DMS153 treated with DMSO at 0.1 percent for 48 hours (cell line): ENCODE measurements around the gene KSR2.
A peak's percentile ranks its signal among the peaks of the same experiment; 100 is the strongest.

Experiments
- DNase-seq: peaks from one replicate; lab custom pipeline; 2025; ENCODE audit not compliant: unreplicated experiment; lab: John Stamatoyannopoulos, UW

Gene KSR2

DNA sequence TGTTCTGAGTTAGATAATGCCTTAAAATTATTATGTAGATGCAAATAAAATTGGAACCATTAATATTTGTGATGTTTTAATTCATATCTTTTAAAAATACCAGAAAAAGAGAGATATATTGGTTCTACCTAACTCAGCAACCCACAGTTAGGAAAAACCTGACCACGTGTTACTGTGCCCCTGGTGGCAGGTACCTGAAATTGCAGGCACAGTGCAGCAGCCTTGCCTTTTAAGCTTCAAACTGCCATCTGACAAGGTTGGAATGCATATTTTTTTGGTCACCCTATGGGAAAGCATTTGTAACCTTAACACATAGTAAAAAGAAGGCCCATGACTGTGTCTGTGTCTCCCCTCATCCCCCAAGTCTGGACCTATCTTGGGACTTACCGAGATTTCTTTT lies 498.0 kb downstream of the KSR2 start:
- no peak for DNase-seq

GRCh38 chr12:117469883-117470483 lies 498.8 kb downstream of the KSR2 start:
- DNase-seq = no peak

GRCh38 chr12:117468016-117468415 lies 500.8 kb downstream of the KSR2 start:
- DNase-seq = peak; percentile 65

DNA sequence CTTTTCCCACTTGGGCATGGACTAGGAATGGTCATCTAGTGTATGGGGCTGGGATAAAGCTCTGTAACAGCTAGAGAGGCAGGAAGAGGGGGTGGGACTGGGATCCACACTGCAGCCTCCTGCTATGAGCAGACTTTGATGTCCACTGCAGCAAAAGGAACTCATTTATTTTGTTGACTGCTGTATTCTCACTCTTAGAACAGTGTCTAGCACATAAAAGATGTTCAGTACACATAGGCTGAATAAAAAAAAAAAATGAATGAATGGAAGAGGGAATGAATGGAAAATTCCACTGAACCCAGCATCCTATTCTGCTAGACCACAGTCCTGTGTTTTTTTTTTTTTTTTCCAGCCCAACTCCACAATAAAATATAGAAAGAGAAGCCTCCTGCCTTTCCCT lies 501.2 kb downstream of the KSR2 start:
- DNase-seq = no peak

DNA sequence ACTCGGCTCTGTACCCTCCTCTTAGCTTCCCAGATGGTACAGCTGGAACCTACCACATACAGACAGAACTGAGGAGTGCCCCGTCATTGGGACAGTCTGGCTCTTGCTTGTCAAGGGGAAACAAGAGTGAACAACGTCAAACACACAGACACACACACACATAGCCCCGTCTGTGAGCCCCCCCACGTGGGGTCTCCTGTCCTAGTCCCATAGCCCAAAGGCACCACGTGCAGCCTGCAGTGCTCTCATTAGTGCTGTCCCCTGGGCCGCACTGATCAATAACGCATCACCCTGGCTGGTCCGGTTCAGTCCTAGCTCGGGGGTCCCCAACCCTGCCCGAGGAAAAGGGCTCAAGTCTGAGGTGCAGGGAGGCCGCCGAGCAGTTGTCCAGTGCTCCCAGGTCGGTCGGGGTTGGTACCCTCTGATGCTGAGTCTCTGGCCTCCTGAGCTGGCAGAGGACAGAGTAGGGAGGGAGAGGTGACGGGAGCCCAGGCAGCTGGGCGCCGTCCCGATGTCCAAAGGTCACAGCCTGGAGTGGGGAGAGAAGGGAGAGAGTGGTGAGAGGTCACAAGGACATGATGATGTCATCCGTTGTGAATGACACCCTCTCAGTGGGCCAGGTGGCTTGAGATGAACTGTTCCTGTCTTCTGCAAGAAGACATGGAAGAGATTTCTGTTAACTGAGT lies 502.0 kb downstream of the KSR2 start:
- no peak for DNase-seq

GRCh38 chr12:117461732-117462131 lies 507.1 kb downstream of the KSR2 start:
- DNase-seq = no peak

GRCh38 chr12:117459229-117459628 lies 509.6 kb downstream of the KSR2 start:
- no peak for DNase-seq

DNA sequence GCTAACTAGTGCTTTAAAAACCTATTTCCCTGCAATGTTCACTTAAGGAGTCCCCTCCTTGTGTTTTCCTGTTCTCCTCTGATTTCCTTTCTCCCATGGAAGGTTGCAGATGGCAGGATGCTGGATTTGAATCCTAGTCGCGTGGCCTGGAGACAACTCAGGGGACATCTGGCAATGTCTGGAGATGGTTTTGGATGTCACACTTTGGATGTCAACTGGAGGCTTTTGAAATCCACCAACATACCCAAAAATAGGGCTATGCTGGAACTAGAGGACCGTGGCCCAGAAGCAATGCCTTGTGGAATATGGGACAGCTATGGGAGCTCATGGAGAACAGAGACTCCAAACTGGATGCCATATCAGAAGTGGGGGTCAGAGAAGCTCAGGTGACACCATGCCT lies 511.6 kb downstream of the KSR2 start:
- DNase-seq = no peak

DNA sequence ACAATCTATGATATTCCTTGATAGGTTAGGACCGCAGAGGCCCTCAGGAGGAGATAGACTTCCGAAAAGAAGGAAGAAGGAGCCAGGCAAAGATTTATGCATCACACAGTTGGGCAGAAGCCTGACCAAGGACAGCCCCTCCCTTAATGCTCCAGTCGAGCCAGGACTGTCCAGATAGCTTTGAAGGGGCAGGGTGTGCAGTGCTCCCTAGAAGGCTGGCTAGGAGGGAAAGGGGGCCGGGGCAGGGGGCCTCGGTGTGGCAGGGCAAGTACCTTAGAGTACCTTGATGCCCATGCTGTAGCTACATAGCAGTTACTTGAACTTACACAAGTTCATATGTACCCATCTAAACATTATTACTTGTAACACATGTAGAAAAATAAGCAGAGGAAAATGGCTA lies 512.7 kb downstream of the KSR2 start:
- DNase-seq = no peak

DNA sequence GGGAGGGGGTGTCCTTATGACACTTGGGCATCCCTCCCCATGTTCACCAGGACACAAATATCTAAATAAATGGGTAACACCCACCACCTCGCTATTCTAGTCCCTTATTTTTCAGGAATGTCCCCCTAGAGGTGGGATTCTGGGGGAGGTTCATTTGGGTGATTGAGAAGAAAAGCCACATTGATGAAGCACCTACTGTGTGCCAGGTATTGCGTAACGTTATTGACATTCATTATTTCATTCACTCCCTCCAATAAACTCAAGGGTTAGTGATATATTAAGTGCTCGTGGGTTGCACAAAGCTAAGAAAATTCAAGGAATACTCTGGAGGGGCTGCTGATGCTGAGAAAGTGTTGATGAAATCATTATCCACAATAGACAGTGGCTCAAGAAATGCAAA lies 514.8 kb downstream of the KSR2 start:
- no peak for DNase-seq

- DNase-seq = no peak
Observed at GRCh38 chr12:117452112-117452511, 516.7 kb downstream of the KSR2 start.

GRCh38 chr12:117450209-117450608 lies 518.6 kb downstream of the KSR2 start:
- no peak for DNase-seq

DNA sequence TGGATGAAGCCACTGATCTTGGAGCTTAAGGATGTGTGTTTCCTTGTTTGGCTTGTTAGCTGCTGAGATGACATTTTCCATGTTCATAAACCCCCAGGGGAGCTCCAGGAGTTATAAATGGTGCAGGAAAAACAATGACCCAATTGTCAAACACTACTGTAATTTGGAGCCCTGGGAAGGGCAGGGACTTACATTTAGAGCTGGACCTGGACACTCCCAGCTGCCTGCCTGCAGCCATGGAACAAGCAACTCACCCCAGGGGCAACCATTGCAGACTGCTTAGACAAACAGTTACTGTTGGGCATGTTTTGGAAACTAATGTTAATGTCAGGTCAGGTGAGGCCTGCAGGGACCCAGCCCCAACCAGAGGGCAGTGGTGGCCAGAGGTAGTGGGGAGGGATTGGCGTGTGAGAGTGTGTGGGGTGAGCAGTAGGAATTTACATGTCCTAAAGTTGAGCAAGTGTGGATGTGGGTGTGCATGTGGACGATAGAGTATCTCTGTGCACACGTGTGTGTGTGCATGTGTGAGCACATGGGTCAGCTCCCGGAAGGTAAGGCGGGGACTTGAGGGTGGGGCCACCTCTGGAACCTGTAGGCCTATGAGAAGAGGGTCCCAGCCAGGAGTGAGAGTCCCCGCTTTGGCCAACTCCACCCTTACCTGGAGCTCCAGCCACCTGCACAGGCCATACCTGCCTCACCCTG lies 521.0 kb downstream of the KSR2 start:
- no peak for DNase-seq

DNA sequence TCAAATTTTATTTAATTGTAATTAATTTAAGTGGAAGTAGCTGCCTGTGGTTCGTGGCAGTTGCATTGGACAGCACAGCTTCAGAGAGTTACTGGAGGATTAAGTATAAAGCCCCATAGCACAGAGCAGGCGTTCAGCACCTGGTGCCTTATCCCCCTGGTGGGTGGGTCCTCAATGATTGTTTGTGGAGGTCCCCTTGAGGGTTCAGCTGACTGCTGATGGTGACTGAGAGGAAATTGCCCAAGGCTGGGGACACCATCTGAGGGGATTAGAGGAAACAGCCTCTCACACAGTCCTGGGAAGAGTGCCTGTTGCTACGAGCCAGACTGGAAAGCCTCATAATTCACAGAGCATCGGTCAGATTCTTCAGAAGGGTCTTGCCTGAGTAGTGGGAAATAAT lies 524.0 kb downstream of the KSR2 start:
- no peak for DNase-seq

- no peak for DNase-seq
Observed at GRCh38 chr12:117441751-117442150, 527.0 kb downstream of the KSR2 start.

GRCh38 chr12:117440384-117440783 lies 528.4 kb downstream of the KSR2 start:
- DNase-seq = no peak

- DNase-seq = no peak
Observed at GRCh38 chr12:117439531-117440001, 529.2 kb downstream of the KSR2 start.

DNA sequence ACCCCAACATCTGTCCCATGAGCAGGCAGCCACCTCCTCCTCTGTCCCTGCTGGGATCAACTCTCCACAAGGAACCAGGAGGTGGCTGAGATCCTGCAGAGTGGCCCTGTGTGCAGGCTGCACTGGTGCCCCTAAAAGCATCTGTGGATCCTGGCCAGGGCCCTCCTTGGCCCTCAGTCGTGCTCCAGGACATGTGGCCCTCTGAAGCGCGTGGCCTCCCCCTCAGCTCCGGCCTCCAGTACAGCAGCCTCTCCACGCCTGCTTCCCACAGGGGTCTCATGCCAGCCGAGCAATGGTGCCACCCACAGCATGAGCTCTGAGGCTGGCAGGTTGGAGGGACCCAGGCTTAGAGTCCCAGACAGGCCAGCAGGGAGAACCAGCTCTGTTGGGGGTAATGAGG lies 530.0 kb downstream of the KSR2 start:
- DNase-seq = no peak

DNA sequence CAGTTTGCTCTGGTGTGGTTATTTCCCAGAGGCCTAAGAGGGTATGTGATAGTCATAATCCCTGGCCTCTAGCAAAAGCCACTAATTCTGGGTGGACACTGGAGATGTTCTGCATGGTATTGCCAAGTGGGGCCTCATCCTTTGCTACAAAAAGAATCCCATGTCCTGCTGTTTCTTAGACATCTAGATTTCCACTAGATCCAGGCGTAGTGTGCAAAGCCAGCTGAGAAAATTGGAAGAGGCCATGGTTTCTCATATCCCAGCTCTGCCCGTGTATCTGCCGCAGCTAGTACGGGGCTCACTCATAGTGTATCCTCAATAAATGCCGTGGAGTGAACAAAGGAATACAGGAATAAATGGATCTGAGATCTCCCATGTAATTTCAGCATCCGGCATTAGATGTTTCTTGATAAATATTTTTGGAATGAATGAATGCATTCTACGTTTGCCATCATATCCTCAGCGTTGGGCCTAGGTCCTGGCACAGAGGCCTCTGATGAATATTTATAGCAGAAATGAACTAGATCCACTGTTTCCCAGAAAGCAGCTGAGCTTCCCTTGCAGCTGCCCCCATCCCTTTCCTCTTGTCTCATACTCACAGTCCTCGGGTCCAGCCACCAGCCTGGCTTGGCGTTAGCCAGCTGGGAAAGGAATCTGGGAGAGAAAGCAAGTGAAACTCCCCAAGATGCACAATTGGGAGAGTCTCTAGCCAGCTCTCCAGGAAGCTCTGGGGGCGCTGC lies 531.1 kb downstream of the KSR2 start:
- no peak for DNase-seq

GRCh38 chr12:117433878-117434277 lies 534.9 kb downstream of the KSR2 start:
- no peak for DNase-seq

DNA sequence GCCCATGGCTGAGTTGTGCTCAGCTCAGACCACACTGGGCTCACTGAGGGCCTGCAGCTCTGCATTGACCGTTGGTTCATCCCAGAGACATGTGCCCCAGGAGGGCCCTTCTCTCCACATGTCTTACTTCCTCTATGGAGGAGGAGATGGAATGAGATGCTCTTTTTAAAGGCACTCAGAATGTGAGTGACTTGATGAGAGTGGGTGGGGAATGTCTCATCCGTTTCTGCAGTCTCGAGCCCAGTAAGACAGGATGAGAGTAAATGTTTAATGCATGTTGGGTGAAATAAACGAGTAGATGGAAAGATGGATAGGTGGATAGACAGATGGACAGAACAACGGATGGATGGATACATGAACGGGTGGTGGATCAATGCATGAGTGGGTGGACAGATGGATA lies 538.5 kb downstream of the KSR2 start:
- no peak for DNase-seq

DNA sequence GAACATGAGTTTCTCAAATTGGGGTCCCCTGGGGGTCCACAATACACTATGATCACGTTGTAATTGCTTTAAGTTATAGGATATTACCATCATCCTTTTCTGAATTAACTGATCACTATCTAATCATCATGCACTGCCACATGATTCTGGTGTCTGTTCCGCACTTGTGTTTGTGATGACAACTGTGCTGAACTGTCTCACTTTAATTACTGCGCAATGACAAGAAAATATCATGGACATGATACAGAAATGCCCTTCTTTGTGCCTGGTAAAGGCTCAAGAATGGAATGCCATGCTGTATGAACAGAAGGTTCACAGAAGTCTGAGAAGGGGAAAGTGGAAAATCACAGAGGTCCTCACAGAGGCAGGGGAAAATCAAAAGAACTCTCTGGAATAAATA lies 541.6 kb downstream of the KSR2 start:
- no peak for DNase-seq
